Body of pancreas (tissue), 4 donors: ENCODE data around the gene HLA-C. TPM values are rescaled to one million over a fixed set of nuclear protein-coding genes. Genes with fewer than 3 reads are reported as not detected.
A peak's percentile ranks its signal among the peaks of the same experiment; 100 is the strongest.

Experiments used
- ATAC-seq: fragments of 150-250 bp; one replicate; pipeline ENCODE4 v1.9.1; 2016
- DNase-seq, 4 donors: peaks; one replicate each; pipeline ENCODE4 v3.0.0-alpha.2; 2019
- H3K27ac ChIP-seq, 4 donors: fragments of 200-600 bp; sonication (generic); 1 replicate in 3 of 4; 2 replicates in 1 of 4; pipeline versions ENCODE4 v1.5.1 to v1.6.1; 2016 to 2019; ENCODE audit warnings: mild to moderate bottlenecking in 1 of 4, mixed read lengths in 1 of 4, moderate library complexity in 1 of 4
- H3K27me3 ChIP-seq, 2 donors: fragments of 200-600 bp; sonication (generic); one replicate each; pipeline ENCODE4 v1.6.0; 2016; ENCODE audit warnings: mild to moderate bottlenecking in 1 of 2
- H3K36me3 ChIP-seq, 2 donors: fragments of 200-600 bp; sonication (generic); replicated peaks in 1 of 2; 2 replicates each; pipeline ENCODE4 v1.5.1; 2016; ENCODE audit warnings: low read depth in 2 of 2; ENCODE audit not compliant: insufficient read depth in 1 of 2
- H3K4me1 ChIP-seq: fragments of 200-600 bp; sonication (generic); one replicate; pipeline ENCODE4 v1.6.0; 2016
- H3K4me3 ChIP-seq, 2 donors: fragments of 200-600 bp; sonication (generic); 1 replicate in 1 of 2; 2 replicates in 1 of 2; pipeline ENCODE4 v1.5.1; 2016 to 2019
- H3K9me3 ChIP-seq, 3 donors: fragments of 200-600 bp; sonication (generic); 1 replicate in 2 of 3; 2 replicates in 1 of 3; pipeline ENCODE4 v1.5.1; 2016
- POLR2A ChIP-seq, 3 donors: fragments of 450-650 bp; IDR thresholded peaks; one replicate each; pipeline ENCODE4 v1.6.1; 2016; ENCODE audit warnings: antibody characterized with exemption in 3 of 3, mild to moderate bottlenecking in 2 of 3
- WGBS, 2 donors: methylation state at CpG; one replicate each; pipeline ENCODE4 v1.1.5; 2017; 5-methylcytosine and 5-hydroxymethylcytosine counted together
- intact Hi-C: fragments of 100-400 bp; cut with DNase I; formaldehyde crosslinking; loops from one replicate; pipeline ENCODE4 v1.15.1; 2023
- small RNA-seq: library from RNA; depleted of rRNA; stranded (forward); fragments of <200 nt; gene quantifications from one replicate; pipeline ENCODE3, GENCODE V24; 2016
- total RNA-seq, 2 donors: library from RNA; depleted of rRNA; stranded (reverse); fragments of >200 nt; gene quantifications; one replicate each; pipeline ENCODE4 v1.1.0, GENCODE V29; 2016
- TF ChIP-seq, protein P1 (sequence below), 7 experiments: fragments of 450-650 bp in 4 of 7; fragments of 200-600 bp in 3 of 7; sonication (generic) in 3 of 7; IDR thresholded peaks; one replicate each; pipeline ENCODE4 v1.5.1; 2016 to 2019; ENCODE audit warnings: antibody characterized with exemption in 7 of 7

Gene HLA-C
- total RNA-seq, 2 donors from 2014 or later: 93.9 to 364 TPM

DNA sequence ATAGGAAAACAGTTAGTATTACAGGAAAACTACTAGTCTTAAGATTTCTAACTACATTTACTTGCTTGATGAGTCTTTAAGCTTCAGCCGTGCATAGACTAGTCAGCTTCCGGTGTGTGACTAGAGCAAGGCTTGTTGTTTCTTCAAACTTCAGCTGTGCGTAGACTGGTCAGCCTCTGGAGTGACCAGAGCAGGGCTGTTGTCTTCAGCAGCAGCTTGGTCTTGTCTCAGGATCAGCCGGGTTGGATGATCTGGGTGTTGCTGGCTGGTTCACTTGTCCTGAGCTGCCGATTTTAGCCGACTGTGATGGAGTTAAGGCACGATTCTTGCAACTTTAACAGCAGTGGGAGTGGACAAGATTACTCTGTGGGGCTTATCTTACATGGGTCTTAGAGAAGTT is 44.7 kb downstream of the HLA-C start:
- Histone ChIP-seq H3K36me3 (no peaks in the 10 kb centered on the region), H3K9me3 (no peaks in the 10 kb centered on the region), H3K27ac (no peak overlapping the region), H3K27me3 (no peaks in the 10 kb centered on the region), H3K4me1 (peaks cover 7% of the 10 kb centered on the region), H3K4me3 (no peak overlapping the region)
- ATAC-seq (no peak), DNase-seq (no peak)
- TF ChIP-seq, protein P1, sequence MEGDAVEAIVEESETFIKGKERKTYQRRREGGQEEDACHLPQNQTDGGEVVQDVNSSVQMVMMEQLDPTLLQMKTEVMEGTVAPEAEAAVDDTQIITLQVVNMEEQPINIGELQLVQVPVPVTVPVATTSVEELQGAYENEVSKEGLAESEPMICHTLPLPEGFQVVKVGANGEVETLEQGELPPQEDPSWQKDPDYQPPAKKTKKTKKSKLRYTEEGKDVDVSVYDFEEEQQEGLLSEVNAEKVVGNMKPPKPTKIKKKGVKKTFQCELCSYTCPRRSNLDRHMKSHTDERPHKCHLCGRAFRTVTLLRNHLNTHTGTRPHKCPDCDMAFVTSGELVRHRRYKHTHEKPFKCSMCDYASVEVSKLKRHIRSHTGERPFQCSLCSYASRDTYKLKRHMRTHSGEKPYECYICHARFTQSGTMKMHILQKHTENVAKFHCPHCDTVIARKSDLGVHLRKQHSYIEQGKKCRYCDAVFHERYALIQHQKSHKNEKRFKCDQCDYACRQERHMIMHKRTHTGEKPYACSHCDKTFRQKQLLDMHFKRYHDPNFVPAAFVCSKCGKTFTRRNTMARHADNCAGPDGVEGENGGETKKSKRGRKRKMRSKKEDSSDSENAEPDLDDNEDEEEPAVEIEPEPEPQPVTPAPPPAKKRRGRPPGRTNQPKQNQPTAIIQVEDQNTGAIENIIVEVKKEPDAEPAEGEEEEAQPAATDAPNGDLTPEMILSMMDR (IDR thresholded peaks at IDR 0.05): no peak
- intact Hi-C loops: no loop called here
- 74 to 85% methylated on average over 7 of the region's 7 CpGs for WGBS, 2 donors

DNA sequence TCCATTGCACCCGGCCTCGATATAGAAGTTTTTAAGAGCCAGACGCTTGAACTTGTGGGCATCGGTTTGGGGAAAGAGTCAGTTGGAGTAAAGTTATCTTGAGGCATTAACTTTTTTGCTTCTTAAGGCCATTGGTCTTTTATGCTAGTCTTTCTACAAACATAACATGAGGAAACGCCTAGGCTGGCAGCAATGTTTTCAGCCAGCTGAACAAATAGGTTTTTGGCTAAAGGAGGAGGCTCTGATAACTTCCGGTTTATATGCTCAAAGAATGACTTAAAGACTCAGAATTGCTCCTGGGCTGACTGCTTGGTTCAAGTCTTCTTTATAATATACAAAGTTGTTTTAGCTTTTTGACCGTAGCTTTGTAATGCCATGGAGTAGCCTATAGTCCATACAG is 46.2 kb downstream of the HLA-C start:
- peak overlapping the region in 1 of 4 donors; percentile 52 for H3K27ac ChIP-seq
- WGBS, 2 donors: 38 to 41% methylated on average over 7 of the region's 7 CpGs

DNA sequence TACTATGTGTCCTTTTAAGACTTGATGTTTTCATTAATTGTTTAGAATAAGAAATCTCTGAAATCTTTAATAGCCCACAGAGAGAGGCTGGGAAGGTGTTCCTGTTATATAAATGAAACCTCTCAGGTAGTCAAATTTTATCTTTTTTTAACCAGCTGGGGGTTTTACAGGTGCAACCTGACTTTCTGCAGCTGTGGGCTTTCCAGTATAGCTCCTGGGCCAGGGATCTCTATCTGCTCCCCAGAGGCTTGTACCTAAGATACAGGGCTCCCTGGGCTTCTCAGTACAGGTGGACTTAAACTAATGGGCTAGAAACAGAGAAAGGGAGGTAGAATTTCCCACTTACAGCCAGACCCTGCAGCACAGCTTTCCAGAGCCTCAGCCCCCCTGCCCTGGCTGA is 49.4 kb downstream of the HLA-C start:
- Histone ChIP-seq H3K9me3 (no peaks in the 10 kb centered on the region), H3K27me3 (no peaks in the 10 kb centered on the region), H3K27ac (no peak overlapping the region), H3K36me3 (no peaks in the 10 kb centered on the region), H3K4me1 (peaks cover 7% of the 10 kb centered on the region), H3K4me3 (no peak overlapping the region)
- ATAC-seq (no peak), DNase-seq (no peak)
- intact Hi-C loops: no loop called here
- no peak for TF ChIP-seq POLR2A (IDR thresholded peaks at IDR 0.05)
- TF ChIP-seq, protein P1 (IDR thresholded peaks at IDR 0.05): no peak

More for the DNA sequence above, 46.2 kb downstream of the HLA-C start:
- TF ChIP-seq POLR2A (IDR thresholded peaks at IDR 0.05): no peak
- TF ChIP-seq, protein P1 (IDR thresholded peaks at IDR 0.05): no peak
- intact Hi-C loops: no loop called here
- peaks cover 7% of the 10 kb centered on the region for H3K4me1 ChIP-seq
- no peaks in the 10 kb centered on the region for H3K9me3 ChIP-seq
- no peaks in the 10 kb centered on the region for H3K27me3 ChIP-seq
- DNase-seq (peak; percentile 55 to 85 (median 66)), ATAC-seq (peak; percentile 91)
- no peak overlapping the region for H3K4me3 ChIP-seq
- no peaks in the 10 kb centered on the region for H3K36me3 ChIP-seq

Small RNAs within 50 kb of the gene (small RNA-seq; reads per million reads assigned to genes)
- gene AL662844.1: not detected

Other genes starting within 250 kb of the HLA-C start
- gene C6orf15, start 159.5 kb downstream of the HLA-C start, total RNA-seq: not detected
- gene PSORS1C1, start 157.3 kb downstream of the HLA-C start, total RNA-seq: 1 to 10 TPM; 1.6 to 3.4 TPM
- gene CDSN, start 151.6 kb downstream of the HLA-C start, total RNA-seq: not detected
- not detected for gene PSORS1C2, start 133.0 kb downstream of the HLA-C start, total RNA-seq
- 10 to 100 TPM; 15.6 to 28.7 TPM for gene CCHCR1, start 114.3 kb downstream of the HLA-C start, total RNA-seq
- gene TCF19, start 113.5 kb downstream of the HLA-C start, total RNA-seq: 1 to 10 TPM; 1.8 to 2.0 TPM
- 10 to 100 TPM in 1 of 2 donors, 1 to 10 TPM in 1; 4.9 to 37.6 TPM for gene POU5F1, start 101.4 kb downstream of the HLA-C start, total RNA-seq
- 100 to 1,000 TPM; 316 to 342 TPM for gene HLA-B, start 85.1 kb upstream of the HLA-C start, total RNA-seq
- gene MICA, start 131.5 kb upstream of the HLA-C start, total RNA-seq: 10 to 100 TPM in 1 of 2 donors, 1 to 10 TPM in 1; 8.3 to 10.9 TPM
- under 1 TPM in 1 of 2 donors, not detected in 1; 0.78 TPM for gene MICB, start 226.1 kb upstream of the HLA-C start, total RNA-seq